ENCODE results near the gene VWA8.
A peak's percentile ranks its signal among the peaks of the same experiment; 100 is the strongest.

Gene VWA8

GRCh38 chr13:41699759-41700158, 261.1 kb downstream of the VWA8 start:
- H3K4me3 ChIP-seq (ENCODE audit: control insufficient read depth, low read depth, low read length): no peak overlapping the region
- TF ChIP-seq CTCF (IDR thresholded peaks at IDR 0.05; ENCODE audit: control insufficient read depth, insufficient read depth, low read depth, low read length, missing control alignments): no peak
- DNase-seq (ENCODE audit: low read depth): no peak

- DNase-seq (ENCODE audit: low read depth): no peak
- TF ChIP-seq CTCF (IDR thresholded peaks at IDR 0.05; ENCODE audit: control insufficient read depth, insufficient read depth, low read depth, low read length, missing control alignments): no peak
Observed at GRCh38 chr13:41697578-41697977, 263.3 kb downstream of the VWA8 start.

GRCh38 chr13:41696163-41697003, 264.5 kb downstream of the VWA8 start:
- H3K4me3 ChIP-seq (ENCODE audit: control insufficient read depth, low read depth, low read length): no peak overlapping the region
- DNase-seq (ENCODE audit: low read depth): peak; percentile 83
- no peak for TF ChIP-seq CTCF (IDR thresholded peaks at IDR 0.05; ENCODE audit: control insufficient read depth, insufficient read depth, low read depth, low read length, missing control alignments)

More at GRCh38 chr13:41697578-41697977, 263.3 kb downstream of the VWA8 start:
- H3K4me3 ChIP-seq (ENCODE audit: control insufficient read depth, low read depth, low read length): no peak overlapping the region

- DNase-seq (ENCODE audit: low read depth): peak; percentile 91
- TF ChIP-seq CTCF (IDR thresholded peaks at IDR 0.05; ENCODE audit: control insufficient read depth, insufficient read depth, low read depth, low read length, missing control alignments): no peak
- H3K4me3 ChIP-seq (ENCODE audit: control insufficient read depth, low read depth, low read length): no peak overlapping the region
Observed at GRCh38 chr13:41694545-41695301, 266.2 kb downstream of the VWA8 start.

GRCh38 chr13:41693434-41693833, 267.5 kb downstream of the VWA8 start:
- H3K4me3 ChIP-seq (ENCODE audit: control insufficient read depth, low read depth, low read length): no peak overlapping the region
- DNase-seq (ENCODE audit: low read depth): no peak
- TF ChIP-seq CTCF (IDR thresholded peaks at IDR 0.05; ENCODE audit: control insufficient read depth, insufficient read depth, low read depth, low read length, missing control alignments): no peak

GRCh38 chr13:41691274-41691673, 269.6 kb downstream of the VWA8 start:
- no peak for TF ChIP-seq CTCF (IDR thresholded peaks at IDR 0.05; ENCODE audit: control insufficient read depth, insufficient read depth, low read depth, low read length, missing control alignments)
- DNase-seq (ENCODE audit: low read depth): no peak
- H3K4me3 ChIP-seq (ENCODE audit: control insufficient read depth, low read depth, low read length): no peak overlapping the region
